ENCODE data around the gene GNAQ.
"Not testable (repeated sequence)": the region's sequence is repeated elsewhere in the genome, so short reads cannot be mapped to it uniquely, and the experiment has no call there.

GNAQ gene

DNA sequence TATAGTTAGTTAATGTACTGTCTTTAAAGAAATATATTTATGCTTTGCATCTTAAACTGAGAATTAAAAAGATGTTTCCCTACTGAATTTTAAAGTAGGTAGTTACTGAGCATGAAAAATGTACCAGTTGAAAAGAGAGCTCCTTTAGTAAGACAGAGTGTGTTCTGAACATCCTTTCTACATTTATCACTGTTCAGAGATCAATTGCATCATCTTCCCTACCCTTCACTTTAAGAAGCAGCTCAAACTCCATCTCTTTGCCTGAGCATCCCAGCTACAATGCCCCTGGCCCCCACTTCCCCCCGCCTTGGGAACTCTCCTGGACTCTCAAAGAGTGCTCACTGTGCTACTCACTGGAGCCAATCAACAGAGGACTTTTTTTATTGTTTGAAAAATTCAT is 164.7 kb downstream of the GNAQ start:
- DNase-seq = no peak

DNA sequence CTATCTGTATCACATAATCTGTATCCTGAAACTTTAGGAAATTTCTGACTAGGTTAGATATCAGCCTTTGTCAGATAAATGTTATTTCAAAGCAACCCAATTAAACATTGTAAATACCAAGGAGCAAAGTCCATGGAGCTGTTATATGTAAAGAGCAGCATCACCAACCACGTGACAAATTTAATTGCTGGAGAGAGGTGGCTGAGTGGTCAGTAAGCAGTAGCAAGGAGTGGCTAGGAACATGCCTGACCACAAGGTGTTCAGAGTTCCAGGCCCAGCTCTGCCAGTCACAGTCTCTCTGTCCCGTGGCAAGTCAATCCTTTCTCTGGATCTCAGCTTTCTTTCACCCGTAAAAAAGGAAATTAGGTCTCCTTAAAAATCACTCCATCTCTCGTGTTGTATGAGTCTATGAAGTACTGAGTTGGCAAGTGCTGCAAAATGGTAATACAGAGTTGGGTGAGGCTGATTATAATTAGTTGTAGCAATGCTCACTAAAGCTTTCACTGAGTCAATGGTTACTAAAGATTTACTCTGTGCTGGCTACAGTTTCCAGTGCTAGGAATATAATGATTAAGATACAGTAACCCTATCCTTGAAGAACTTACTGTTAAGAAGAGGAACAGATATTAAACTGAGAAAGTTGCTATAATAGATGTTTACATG is 166.1 kb downstream of the GNAQ start:
- no peak for DNase-seq

DNA sequence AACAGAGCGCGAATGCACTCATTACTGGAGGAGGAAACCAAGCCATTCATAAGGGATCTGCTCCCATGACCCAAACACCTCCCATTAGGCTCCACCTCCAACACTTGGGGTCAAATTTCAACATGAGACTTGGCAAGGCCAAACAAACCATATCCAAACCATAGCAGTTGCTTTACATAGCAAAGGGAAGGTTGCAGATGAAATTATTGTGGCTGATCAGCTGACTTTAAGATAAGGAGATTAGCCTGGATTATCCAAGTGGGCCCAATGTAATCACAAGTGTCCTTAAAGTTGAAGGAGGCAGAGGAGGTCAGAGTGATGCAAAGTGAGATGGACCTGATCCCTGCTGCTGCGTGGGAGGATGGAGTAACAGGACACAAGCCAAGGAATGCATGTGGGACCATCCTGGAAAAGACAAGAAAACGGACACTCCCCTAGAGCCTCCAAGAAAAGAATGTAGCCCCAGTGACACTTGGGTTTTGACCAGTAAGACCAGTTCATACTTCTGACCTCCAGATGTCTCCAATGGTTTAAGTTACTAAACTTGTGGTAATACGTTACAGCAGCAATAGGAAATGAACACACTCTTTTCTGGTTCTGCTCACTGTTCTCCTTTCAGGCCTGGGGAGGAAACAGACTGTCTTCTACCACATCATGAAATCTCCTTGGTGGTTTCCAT is 167.3 kb downstream of the GNAQ start:
- peak; percentile 63 for DNase-seq

DNA sequence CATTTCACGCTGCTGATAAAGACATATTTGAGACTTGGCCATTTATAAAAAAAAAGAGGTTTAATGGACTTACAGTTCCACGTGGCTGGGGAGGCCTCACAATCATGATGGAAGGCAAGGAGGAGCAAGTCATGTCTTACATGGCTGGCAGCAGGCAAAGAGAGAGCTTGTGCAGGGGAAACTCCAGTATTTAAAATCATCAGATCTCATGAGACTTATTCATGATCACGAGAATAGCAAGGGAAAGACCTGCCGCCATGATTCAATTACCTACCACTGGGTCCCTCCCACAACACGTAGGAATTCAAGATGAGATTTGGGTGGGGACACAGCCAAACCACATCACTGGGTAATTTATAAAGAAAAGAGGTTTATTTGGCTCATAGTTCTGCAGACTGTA is 168.0 kb downstream of the GNAQ start:
- not testable (repeated sequence) for DNase-seq

DNA sequence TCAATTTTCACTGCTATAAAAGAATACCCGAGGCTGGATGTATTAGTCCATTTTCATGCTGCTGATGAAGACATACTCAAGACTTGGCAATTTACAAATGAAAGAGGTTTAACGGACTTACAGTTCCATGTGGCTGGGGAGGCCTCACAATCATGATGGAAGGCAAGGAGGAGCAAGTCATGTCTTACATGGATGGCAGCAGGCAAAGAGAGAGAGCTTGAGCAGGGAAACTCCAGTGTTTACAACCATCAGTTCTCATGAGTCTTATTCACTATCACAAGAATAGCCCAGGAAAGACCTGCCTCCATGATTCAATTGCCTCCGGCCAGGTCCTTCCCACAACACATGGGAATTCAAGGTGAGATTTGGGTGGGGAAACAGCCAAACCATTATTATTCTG is 170.7 kb downstream of the GNAQ start:
- not testable (repeated sequence) for DNase-seq

DNA sequence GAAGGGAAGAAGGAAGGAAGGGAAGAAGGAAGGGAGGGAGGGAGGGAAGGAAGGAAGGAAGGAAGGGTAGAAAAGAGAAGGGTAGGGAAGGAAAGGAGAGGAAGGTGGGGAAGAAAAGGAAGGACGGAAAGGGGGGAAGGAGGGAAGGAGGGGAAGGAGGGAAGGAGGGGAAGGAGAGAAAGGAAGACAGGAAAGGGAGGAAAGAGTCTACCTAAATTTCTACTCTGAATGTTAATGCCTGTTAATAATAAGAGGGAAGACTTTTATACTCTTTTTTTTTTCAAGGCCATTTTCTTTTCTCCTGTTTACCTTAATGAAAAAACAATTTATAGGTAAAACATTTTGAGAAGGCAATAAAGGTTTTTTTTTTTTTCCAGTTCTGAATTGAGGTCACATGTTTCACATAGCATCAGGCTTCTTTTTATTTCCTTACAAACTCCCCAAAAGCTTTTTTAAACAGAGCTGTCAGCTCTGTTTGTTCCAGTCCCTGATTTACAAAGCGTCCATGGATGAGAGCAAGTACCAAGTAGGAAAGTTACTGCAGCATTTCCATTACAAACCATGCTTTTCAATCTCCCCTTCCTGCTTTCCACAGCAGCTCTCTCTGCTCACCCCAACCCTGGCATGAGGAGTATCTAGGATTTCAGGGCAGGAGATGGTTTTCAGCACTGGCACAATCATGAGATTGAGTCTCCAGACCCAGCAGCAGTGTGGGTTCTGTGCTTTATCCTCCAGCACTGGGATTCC is 173.9 kb downstream of the GNAQ start:
- no peak for DNase-seq

DNA sequence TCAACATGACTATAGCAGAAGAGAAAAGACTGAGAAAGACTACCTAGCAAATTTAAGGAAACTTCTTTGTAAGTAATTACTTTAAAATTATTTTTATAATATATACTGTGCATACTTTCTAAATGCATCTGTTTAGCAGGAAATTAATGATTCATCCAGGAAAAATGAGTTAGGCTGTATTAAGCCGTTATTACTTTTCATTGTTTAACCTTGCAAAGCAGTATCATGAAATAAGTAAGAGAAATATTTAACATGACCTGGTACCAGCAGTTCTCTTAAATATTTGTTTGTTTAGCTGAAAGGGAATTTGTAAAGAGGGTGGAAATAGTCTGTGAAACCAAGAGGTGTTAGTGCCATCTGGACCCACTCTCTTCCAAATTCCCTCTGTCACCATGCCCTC is 175.0 kb downstream of the GNAQ start:
- DNase-seq = no peak

DNA sequence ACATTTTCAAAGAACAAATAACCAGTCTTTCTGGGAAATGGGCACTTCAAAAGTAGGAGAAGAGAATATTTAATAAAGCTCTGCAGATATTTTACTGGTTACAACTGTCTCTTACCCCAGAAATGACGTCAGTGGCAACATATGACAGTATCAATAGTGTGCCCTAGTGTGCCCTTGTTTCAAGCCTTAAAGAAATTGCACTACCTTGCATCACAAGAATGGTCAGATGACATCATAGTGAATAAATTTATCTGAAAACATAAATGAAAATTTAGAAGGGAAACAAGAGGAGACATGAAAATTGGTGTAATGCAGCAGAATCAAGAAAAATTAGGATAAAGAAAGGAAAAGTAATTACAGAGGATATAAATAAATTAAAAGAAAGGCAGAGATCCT is 176.7 kb downstream of the GNAQ start:
- DNase-seq = no peak

DNA sequence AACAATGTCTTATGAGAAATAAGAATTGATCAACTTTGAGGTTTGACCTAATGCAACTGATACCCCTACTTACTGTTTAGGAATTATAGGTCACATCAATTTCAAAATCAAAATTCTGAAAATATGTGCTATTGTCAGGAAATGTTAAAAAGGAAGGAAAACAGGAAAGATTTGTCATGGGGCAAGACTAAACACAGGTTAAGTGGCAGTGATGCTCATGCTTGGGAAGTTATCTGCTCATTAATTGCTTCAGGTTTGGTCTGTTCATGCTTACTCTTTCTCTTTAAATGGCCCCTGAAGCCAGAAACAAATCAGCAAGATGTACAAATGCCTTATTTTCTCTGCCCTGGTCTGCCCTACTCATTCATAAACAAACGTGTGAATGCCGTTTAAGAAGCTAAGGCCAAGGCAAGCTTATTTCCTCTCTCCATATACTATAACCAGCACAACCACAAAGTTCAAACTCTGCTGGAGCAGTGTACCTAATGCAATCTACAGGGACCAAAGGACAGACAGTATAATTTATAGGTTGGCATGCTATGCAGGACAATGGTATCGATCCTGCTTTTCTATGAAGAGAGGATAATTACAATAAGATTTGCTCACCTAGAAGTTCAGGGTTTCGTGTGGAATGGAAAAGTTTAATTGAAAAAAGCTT is 177.2 kb downstream of the GNAQ start:
- DNase-seq = no peak

DNA sequence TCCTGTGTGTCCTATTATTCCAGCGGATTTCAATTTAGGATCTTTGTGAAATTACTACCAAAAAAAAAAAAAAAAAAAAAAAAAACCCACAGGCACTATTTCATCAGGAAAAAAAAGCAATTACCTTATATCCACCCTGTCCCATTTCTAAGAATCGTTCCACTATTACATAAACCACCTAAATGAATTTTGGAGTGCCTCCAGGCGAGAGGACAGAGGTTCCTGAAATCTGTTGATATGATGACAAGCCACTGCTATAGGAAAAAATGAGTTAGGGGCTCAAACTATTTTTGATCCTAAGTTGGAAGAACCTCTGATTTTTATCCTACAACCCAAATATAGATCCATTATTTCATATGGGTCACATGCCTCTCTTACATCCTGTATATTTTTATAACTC is 177.9 kb downstream of the GNAQ start:
- DNase-seq = no peak

DNA sequence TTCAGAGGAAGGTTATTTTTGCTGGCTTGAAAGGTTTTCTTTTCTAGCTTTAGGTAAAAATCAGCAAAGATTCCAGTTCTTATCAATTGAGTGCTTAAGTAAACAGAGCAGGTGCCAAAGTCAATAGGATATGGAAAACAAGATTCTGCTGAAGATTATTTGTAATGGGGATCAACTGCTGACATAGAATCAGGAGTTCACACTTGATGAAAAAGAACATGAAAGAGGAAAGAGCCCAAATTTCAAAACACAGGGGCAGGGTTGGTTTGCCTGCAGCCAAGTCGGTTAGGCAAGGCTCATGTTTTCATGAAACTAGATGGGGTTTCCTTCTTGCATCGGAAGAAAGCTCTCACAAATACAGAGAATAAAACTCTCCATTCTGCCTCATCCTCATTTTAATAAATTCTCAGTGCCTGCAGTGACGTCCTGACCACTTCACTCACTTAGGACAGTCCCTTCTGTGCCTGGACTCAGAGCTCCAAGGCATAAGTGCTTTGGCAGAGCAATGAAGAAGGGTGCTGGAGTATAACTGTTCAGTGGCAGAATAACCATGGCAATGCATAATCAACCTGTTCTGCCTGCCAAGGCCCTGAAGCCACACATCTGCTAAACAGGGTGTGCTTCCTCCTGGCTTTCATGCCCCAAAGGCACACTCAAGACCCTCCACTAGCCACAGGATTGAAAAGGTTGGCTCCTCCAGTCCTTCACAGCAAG is 179.6 kb downstream of the GNAQ start:
- no peak for DNase-seq

DNA sequence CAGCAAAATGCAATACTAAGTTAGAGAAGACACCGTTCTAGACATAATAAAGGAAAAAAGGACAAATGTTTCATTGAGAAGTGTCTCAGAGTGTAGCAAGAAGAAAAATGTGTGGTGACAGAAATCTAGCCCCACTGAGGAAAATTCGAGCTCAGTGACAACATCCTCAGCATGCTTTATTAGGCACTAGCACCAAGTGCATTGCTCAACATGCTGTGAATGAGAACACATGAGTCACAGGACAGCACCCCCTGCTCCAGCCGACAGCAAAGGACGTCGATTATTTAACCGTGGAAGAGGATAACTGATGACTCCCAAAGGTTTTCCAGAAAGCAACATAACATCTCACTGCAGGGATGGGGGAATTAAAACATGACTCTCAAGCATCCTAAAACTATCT is 182.7 kb downstream of the GNAQ start:
- DNase-seq = no peak

DNA sequence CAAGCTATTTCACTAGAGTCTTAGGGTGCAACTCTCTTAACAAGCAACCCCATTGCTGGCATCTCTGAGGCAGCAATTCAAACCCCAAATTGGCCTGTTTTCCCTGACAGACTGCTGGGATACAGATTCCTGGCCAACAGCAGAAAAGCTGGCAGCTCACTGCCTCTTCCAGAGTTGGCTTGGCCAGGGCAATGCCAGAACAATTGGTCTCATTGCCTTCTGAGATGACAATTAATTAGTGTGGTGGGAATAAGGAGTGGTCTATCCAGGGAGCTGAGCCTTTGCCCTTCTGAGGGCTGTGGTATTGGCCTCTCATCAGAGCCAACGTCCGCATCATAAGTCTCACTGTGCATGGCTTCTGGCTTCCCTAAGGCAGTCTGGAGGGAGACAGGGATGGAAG is 183.2 kb downstream of the GNAQ start:
- DNase-seq = no peak

DNA sequence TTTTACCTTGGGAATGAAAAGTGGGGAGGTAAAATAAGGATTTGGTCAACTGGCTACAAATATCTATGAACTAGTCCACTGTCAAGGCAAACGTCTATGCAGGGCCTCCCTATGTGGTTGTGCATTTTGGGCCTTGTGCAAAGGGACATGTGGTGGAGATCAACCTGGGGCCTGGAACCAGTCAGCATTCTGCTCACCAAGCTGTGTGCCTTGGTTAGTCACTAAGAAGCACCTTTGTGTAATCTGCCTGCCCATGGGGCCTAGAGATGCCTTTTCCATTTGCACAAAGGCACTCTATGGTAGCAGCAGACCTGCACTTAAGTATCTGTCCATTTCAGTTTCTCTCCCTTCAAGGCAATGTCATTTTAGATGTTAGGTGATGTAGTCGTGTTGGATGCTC is 184.0 kb downstream of the GNAQ start:
- DNase-seq = no peak

DNA sequence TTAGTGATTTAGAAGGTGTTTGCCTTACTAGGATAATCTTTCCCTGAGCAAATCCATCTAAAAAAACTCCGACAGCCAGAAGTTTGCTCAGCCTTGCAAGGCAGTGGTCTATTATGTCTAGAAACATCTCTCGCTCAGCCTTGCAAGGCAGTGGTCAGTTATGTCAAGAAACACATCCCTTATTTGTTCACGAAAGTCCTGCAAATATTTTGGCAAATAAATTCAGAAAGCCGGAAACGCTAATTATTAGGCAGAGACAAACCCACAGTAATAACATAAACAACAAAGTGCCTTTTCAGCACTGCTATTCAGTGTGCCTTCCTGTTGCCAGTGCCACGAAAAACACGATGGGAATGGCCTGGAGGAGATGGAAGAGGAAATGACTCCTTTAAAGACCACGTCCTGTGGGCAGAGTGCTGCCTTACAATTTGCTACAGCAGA is 184.5 kb downstream of the GNAQ start:
- no peak for DNase-seq

DNA sequence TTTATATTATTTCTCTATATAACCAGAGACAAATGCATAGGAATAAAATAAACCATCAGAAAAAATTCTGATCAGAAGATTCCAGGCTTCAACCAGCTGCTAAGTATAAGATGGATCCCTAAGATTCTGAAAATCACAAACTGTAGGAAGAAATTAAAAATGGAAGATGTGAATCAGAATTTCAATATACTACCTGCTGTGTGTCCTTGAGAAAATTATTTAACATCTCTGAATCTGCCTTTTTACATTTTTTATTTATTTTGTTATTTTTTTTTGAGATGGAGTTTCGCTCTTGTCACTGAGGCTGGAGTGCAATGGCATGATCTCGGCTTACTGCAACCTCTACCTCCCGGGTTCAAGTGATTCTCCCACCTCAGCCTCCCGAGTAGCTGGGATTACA is 187.2 kb downstream of the GNAQ start:
- DNase-seq = no peak

DNA sequence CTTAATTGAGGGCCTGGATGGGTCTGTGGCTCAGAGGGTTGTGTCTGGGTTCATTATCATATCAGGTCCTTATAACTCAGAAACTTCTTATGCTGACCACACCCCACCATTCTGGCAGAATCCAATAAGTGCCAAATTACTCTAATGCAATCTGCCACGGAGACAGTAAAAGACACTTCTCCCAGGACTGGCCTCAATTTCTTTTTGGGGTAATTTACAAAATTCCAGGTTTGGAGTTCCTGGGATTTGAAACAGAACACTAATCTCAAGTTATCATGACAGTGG is 187.8 kb downstream of the GNAQ start:
- DNase-seq = peak; percentile 75

DNA sequence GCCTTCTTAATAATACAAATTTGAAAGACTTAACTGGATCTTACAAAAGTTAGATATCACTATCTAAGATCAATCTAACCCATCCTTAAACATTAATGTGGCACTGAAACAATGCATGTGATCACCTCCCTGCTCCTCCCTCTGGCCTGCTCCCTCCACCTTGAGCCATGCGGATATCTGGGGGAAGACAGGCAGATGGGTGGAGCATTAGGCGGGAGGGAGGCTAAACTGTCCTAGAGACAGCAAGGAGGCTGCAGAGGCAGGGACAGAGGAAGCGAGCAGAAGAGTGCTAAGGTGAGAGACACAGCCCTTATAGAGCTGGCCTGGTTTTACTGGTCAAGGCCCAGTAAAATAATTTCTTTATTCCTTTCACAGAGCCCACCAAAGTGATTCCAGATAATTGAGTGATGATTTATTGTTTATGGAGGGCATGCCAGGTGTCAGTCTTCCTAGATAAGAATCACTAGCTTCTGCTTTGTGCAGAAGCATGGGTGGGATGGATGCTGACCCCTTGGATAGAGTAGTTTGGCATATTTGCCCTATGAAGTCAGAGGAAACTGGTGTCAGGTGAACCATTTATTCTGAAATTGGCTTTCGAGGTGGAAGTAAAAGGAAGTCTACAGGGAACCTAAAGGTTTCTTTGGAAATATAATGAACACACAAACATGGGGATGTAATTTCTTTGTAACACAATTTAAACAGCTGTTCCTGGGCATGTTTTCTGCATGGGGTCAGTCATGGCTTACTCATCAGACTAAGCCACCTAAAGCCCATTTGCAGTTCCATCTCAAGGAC is 188.3 kb downstream of the GNAQ start:
- DNase-seq = peak; percentile 66

DNA sequence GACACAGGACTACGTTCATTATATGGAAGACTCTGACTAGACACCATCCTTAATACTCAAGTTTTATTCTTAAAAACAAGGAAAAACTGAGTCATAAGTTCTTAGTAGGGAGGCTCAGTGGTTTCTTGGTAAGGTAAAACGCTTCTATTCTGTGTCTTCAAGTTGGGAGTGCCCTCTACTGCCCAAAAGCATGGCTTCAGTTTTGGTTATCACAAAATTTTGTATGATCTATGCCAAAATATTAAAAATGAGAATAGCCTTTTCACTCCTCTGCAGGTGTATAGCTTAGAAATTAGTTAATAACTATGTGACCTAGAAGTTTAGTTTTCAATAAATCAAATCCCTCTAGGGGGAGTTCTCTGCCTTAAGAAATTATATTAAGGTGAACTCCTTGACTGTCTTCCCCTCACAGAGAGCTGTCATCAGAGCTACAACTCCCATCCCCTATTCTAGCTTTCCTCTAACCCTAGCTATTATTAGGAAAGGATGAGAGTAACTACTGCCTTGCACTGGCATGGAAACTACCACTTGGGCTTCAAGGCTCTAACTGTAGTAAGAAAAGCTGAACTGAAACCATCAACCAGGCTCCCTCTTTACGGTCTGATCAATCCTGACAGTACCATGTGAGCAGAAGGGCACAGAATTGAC is 189.7 kb downstream of the GNAQ start:
- DNase-seq = peak; percentile 77

DNA sequence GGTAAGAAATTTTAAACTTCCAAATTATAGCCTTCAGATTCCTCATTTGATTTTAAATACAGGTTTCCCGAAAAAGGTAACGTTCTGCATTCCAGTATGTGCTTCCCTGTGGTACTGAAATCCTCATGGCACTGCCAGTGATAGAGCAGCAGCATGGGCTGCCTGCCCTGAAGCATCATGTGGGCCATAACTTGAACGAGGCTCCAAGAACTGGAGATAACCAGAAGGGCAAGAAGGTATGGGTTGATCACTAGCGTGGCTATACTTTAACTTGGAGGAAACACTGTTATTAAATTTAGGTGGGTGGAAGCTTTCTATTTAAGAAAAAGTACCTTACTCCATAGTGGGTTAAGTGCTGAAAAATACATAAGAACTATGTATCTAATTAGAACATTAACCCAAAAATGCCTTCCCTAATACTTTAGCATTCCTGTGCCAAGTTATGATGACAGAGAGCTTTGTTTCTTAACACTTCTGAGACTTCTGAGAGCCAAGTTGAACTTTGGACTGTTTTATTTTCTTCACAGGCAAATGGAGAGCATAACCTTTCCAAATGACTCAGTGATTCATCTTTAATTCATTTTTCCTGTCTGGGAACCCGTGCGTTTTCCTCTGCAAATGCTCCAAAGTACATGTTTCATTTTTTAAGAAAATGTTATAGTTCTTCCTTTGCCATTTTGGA is 192.0 kb downstream of the GNAQ start:
- DNase-seq = no peak

DNA sequence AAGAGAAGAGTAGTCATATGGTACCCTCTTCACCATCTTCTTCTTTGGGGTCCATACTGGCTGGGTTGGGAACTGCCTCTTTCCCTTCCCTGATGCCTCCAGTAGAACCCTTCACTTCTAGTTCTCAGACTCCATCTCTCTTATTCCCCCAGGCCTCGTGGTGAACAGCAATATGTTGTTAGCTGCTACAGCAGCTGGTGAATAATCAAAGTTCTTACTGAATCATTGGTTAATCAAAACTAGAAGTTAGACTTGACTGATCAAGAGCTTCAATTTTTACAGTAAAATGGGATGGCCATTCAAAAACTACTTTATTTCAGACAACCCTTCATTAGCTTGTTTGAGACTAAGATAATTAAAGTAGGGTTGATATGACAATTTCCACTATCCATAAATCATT is 192.6 kb downstream of the GNAQ start:
- DNase-seq = no peak

All from hematopoietic multipotent progenitor cell treated with erythropoietin and hydrocortisone succinate and interleukin-3 and kit ligand, for 8 days (in vitro differentiated cells).